ENCODE measurements around the gene CASQ2. TPM values are rescaled to one million over a fixed set of nuclear protein-coding genes. Genes with fewer than 3 reads are reported as not detected.

CASQ2 gene
- total RNA-seq, 2 experiments from 2014 or later = not detected

DNA sequence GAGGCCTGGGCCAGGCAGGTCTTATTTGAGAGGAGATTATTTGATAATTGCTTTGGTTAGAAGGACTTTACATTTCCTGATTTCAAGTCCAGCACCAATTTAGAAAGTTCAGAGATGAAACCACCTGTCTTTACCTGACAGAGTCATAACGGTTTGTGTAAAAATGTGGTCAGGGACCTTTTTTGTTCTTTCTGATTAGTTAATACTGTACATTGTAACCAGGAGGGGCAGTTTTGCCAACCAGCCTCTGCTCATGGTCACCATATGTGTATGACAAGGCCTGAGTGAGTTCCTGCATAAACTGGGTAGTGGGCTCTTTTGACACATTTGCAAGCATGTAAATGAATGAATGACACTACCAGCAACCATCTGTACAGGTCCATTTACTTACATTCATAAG lies 70.9 kb downstream of the CASQ2 start:
- H3K4me3 Mint-ChIP-seq = no peak overlapping the region
- H3K27ac Mint-ChIP-seq = no peak overlapping the region
- DNase-seq = no peak
- CTCF ChIA-PET = no interaction called here
- POLR2A ChIA-PET = no interaction called here
- H3K36me3 Mint-ChIP-seq (ENCODE audit: low read depth) = no peaks in the 10 kb centered on the region
- no peaks in the 10 kb centered on the region for H3K4me1 Mint-ChIP-seq
- no peaks in the 10 kb centered on the region for H3K9me3 Mint-ChIP-seq
- peaks cover 23% of the 10 kb centered on the region for H3K27me3 Mint-ChIP-seq

DNA sequence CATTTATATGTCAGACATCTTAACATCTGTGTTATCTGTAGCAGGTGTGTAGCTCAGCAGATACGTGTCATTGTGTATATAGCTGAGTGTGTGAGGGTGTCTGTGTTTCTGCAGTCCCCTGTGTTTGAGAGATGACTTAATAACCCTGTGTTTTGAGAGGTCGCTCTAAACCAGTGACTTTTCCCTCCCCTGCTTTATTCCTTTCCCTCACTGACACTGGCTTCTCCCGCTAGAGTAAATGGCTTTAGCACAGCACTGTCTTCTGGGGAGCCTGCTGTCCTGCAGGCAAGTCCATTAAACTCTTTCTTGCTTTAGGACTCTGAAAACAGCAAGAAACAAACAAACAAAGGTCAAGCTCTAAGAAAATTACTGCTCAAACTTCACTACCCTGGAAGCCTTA lies 73.7 kb downstream of the CASQ2 start:
- H3K4me3 Mint-ChIP-seq = no peak overlapping the region
- peaks cover 13% of the 10 kb centered on the region for H3K27me3 Mint-ChIP-seq
- no peaks in the 10 kb centered on the region for H3K9me3 Mint-ChIP-seq
- H3K36me3 Mint-ChIP-seq (ENCODE audit: low read depth) = peaks cover 14% of the 10 kb centered on the region
- H3K4me1 Mint-ChIP-seq = no peaks in the 10 kb centered on the region
- DNase-seq = no peak
- ChIA-PET POLR2A (no interaction called here), CTCF (no interaction called here)
- no peak overlapping the region for H3K27ac Mint-ChIP-seq

DNA sequence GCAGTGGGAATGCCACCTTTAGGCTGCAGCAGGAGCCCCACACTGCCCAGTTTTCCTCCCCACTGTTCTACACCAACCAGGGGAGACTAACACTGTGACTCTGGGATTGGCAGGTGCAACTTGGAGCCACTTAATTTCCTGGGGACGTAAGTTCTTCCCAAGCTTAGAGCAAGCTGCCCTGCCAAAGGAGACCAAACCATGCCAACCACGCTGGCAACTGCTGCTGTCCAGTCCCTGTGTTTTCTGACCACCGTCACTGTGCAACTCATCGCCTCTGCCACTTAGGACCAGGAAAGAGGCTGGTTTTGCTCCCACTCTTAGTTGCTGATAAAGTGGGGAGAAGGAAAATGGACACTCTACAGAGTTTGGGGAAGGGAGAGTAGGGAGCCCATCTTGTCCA lies 76.3 kb downstream of the CASQ2 start:
- no peaks in the 10 kb centered on the region for H3K4me1 Mint-ChIP-seq
- DNase-seq = no peak
- H3K27ac Mint-ChIP-seq = no peak overlapping the region
- POLR2A ChIA-PET = no interaction called here
- H3K36me3 Mint-ChIP-seq (ENCODE audit: low read depth) = peaks cover 16% of the 10 kb centered on the region
- no peaks in the 10 kb centered on the region for H3K9me3 Mint-ChIP-seq
- CTCF ChIA-PET = interaction anchor here (0.6 kb wide), 1 partner anchor 15 kb away, joined by 3 read pairs; no protein-coding TSS in a partner anchor
- H3K27me3 Mint-ChIP-seq = no peaks in the 10 kb centered on the region
- H3K4me3 Mint-ChIP-seq = no peak overlapping the region

DNA sequence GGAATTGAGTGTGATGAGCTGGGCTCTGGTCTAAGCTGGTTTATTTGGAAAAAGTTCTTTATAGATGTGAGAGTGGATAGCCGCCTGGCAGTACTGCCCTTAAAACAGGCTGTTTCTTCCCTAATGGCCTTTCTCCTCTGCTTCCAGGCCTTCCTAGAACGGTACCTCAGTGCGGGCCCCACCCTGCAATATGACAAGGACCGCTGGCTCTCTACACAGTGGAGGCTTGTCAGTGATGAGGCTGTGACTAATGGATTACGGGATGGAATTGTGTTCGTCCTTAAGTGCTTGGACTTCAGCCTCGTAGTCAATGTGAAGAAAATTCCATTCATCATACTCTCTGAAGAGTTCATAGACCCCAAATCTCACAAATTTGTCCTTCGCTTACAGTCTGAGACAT lies 77.5 kb downstream of the CASQ2 start:
- Mint-ChIP-seq H3K4me3 (no peak overlapping the region), H3K9me3 (no peaks in the 10 kb centered on the region), H3K27ac (no peak overlapping the region), H3K27me3 (no peaks in the 10 kb centered on the region), H3K36me3 (ENCODE audit: low read depth) (peaks cover 17% of the 10 kb centered on the region), H3K4me1 (no peaks in the 10 kb centered on the region)
- ChIA-PET CTCF (interaction anchor here (0.9 to 1.6 kb wide), 2 partner anchors 15 to 16 kb away, joined by 3 to 4 read pairs; no protein-coding TSS in a partner anchor), POLR2A (no interaction called here)
- no peak for DNase-seq

DNA sequence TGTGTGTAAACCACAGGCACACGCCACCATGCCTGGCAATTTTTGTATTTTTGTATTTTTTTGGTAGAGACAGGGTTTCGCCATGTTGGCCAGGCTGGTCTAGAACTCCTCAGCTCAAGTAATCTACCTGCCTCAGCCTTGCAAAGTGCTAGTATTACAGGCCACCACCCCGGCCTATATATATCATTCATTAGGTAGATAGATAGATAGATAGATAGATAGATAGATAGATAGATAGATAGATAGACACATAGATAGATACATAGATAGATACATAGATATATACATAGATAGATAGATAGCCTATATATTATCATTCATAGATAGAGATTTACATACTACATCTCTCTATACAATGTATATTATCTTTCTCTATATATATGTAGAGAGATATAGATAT lies 80.8 kb downstream of the CASQ2 start:
- H3K4me3 Mint-ChIP-seq = no peak overlapping the region
- H3K27me3 Mint-ChIP-seq = no peaks in the 10 kb centered on the region
- H3K4me1 Mint-ChIP-seq = peaks cover 9% of the 10 kb centered on the region
- ChIA-PET CTCF (interaction anchor here (1.4 kb wide), 1 partner anchor 19 kb away, joined by 4 read pairs; no protein-coding TSS in a partner anchor), POLR2A (no interaction called here)
- no peak overlapping the region for H3K27ac Mint-ChIP-seq
- no peak for DNase-seq
- H3K36me3 Mint-ChIP-seq (ENCODE audit: low read depth) = peaks cover 39% of the 10 kb centered on the region
- H3K9me3 Mint-ChIP-seq = no peaks in the 10 kb centered on the region

DNA sequence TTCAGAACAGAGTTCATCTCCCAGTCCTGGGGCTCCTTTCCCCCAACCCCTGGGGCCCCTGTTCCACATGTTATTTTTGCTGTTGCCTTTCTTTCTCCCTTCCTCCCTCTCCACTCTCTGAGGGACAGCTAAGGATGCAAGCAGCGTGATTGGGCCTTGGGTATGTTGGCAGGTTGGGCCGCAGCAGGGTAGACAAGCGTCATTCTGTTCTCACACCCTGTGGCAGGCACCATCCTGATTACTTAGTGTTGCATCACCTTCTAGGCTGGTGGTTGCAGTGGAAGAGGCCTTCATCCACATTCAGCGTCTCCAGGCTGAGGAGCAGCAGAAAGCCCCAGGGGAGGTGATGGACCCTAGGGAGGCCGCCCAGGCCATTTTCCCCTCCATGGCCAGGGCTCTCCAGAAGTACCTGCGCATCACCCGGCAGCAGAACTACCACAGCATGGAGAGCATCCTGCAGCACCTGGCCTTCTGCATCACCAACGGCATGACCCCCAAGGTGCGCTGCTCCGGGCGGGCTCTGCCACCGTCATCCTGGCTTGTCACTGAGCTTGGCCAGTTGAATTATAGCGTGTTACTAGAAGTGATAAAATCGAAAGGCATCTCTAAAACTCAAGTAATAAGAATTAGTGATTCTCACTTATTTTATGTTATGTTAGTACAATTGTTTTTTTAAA lies 83.3 kb downstream of the CASQ2 start:
- H3K27ac Mint-ChIP-seq = no peak overlapping the region
- H3K4me3 Mint-ChIP-seq = no peak overlapping the region
- ChIA-PET POLR2A (no interaction called here), CTCF (interaction anchor here (1.5 kb wide), 1 partner anchor 21 kb away, joined by 8 read pairs; no protein-coding TSS in a partner anchor)
- H3K36me3 Mint-ChIP-seq (ENCODE audit: low read depth) = peaks cover 32% of the 10 kb centered on the region
- H3K27me3 Mint-ChIP-seq = no peaks in the 10 kb centered on the region
- no peaks in the 10 kb centered on the region for H3K9me3 Mint-ChIP-seq
- no peak for DNase-seq
- peaks cover 13% of the 10 kb centered on the region for H3K4me1 Mint-ChIP-seq

DNA sequence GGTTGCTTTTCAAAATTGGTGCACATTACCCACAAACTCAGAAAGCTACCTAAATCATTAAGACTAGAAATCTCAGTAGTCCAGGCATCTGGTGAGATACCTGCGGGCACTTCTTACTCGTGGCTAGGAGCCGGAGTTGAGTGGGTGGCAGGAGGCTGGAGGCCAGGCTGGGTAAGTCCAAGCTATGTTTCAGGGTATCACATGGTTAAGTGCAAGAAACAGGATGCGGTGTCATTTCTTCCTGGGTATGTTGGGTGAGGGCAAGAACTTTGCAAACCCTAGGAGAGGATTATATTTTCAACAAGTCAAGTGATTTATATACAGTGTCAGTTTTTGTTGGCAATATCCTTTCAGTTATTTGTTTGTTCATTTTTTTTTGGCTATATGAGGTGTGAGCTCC lies 85.7 kb downstream of the CASQ2 start:
- CTCF ChIA-PET = interaction anchor here (0.9 kb wide), 1 partner anchor 24 kb away, joined by 3 read pairs; no protein-coding TSS in a partner anchor
- DNase-seq = no peak
- Mint-ChIP-seq H3K4me1 (peaks cover 13% of the 10 kb centered on the region), H3K27ac (peak overlapping the region; percentile 14), H3K4me3 (no peak overlapping the region), H3K36me3 (ENCODE audit: low read depth) (peaks cover 26% of the 10 kb centered on the region), H3K27me3 (no peaks in the 10 kb centered on the region), H3K9me3 (no peaks in the 10 kb centered on the region)
- POLR2A ChIA-PET = no interaction called here

DNA sequence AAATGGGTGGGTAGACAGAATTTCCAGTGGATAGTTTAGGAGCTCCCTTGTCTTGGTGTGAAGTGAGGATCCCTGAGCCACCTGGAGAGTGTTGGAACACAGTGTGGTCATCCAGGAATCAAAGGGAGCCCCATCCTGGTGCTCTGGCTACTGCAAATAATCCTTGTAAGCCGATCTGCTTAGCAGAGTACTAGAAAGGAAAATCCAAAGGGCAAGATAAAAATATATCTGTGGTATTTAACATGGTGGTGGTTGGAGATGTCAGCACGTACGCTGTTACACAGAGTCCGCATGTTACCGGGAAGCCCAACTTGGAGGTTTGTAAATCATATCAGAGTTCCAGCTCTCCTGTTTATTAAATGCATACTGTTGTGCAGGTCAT lies 87.8 kb downstream of the CASQ2 start:
- Mint-ChIP-seq H3K4me3 (no peak overlapping the region), H3K27me3 (no peaks in the 10 kb centered on the region), H3K9me3 (no peaks in the 10 kb centered on the region), H3K36me3 (ENCODE audit: low read depth) (peaks cover 23% of the 10 kb centered on the region), H3K4me1 (peaks cover 15% of the 10 kb centered on the region), H3K27ac (no peak overlapping the region)
- no peak for DNase-seq
- ChIA-PET POLR2A (no interaction called here), CTCF (no interaction called here)

DNA sequence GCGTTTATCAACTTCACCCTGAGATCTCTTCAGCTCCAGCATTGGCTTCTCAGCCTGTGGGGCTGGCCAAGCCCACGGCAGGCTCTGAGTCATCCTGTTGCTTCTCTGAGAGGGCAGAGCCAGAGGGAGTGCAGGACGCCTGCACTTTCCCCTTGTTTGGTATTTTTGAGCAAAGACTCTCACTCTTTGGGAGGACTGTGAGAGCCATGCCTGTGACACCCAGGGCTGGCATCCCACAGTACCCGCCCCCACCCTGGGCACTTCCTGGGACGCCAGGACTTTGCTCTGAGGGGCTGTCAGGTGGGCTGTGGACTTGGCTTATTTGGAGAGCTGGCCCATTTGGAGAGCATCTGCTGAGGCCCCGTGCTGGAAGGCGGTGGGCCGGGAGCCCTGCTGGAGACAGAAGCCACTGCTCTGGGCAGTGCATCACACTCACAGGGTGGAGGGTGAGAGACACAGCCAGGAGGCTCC lies 89.3 kb downstream of the CASQ2 start:
- Mint-ChIP-seq H3K9me3 (no peaks in the 10 kb centered on the region), H3K4me1 (peaks cover 15% of the 10 kb centered on the region), H3K27ac (no peak overlapping the region), H3K4me3 (no peak overlapping the region), H3K36me3 (ENCODE audit: low read depth) (peaks cover 15% of the 10 kb centered on the region), H3K27me3 (no peaks in the 10 kb centered on the region)
- no peak for DNase-seq
- POLR2A ChIA-PET = no interaction called here
- CTCF ChIA-PET = no interaction called here

DNA sequence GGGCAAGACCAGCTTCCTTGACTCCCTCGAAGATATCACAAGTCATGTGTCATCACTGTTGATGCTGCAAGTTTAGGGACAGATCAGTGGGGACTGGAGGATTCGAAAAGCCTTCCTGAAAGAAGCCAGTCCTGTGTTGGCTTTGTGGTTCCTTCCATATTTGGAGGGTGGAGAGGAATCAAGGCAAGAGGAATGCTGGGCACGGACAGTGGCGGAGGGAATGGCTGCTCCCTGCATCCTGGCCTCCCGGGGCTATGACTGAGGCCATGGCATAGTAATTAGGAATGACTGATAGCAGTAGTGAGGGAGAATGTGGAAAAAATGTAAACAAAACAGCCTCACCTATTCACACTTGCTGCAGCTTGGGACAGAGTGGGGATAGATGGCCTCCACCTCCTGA lies 90.4 kb downstream of the CASQ2 start:
- Mint-ChIP-seq H3K4me1 (peaks cover 10% of the 10 kb centered on the region), H3K27ac (no peak overlapping the region), H3K4me3 (no peak overlapping the region), H3K9me3 (no peaks in the 10 kb centered on the region), H3K36me3 (ENCODE audit: low read depth) (peaks cover 7% of the 10 kb centered on the region), H3K27me3 (no peaks in the 10 kb centered on the region)
- no peak for DNase-seq
- ChIA-PET CTCF (interaction anchor here (1.0 kb wide), 1 partner anchor 25 kb away, joined by 4 read pairs; no protein-coding TSS in a partner anchor), POLR2A (no interaction called here)

DNA sequence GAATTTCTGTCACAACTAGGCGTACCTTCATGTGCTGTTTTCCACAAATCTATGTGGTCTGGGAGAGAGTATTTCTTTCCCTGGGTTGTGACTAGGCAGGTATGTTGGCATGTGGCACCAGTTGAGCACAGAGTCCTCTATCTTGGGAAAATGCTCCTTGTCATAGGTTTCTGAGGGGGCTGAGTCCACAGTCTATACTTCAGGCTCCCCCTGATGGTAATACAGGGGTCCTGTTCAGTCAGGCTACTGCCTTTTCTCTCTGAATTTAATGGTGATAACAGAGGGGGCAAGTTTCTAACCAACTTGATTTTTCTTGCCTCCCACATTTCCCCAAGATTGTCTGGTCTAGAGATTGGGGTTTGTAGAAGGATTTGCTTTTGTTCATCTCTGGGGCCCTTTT lies 90.9 kb downstream of the CASQ2 start:
- Mint-ChIP-seq H3K27me3 (no peaks in the 10 kb centered on the region), H3K4me1 (peaks cover 4% of the 10 kb centered on the region), H3K27ac (no peak overlapping the region), H3K4me3 (no peak overlapping the region), H3K9me3 (no peaks in the 10 kb centered on the region), H3K36me3 (ENCODE audit: low read depth) (peaks cover 4% of the 10 kb centered on the region)
- no peak for DNase-seq
- CTCF ChIA-PET = no interaction called here
- POLR2A ChIA-PET = no interaction called here

DNA sequence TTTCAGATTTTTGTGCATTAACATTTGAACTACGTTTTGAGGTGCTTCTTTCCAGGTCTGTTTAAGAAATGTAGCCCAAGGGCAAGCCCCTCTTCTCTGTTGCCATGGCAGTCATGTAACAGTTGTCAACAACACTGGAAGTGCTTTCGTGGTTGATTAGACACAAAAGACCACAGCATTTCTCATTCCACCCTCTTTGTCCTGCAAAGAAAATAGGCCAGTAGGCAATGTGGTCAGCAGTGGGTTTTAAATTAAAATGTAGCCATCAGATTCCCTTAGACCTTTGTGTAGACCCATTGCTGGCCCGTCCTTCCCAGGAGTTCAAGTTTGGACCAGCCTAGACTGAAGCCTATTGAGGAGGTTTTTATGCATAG lies 91.3 kb downstream of the CASQ2 start:
- no peak for DNase-seq
- no peaks in the 10 kb centered on the region for H3K27me3 Mint-ChIP-seq
- ChIA-PET POLR2A (no interaction called here), CTCF (no interaction called here)
- H3K9me3 Mint-ChIP-seq = no peaks in the 10 kb centered on the region
- H3K27ac Mint-ChIP-seq = no peak overlapping the region
- H3K4me1 Mint-ChIP-seq = peaks cover 2% of the 10 kb centered on the region
- peaks cover 2% of the 10 kb centered on the region for H3K36me3 Mint-ChIP-seq (ENCODE audit: low read depth)
- H3K4me3 Mint-ChIP-seq = no peak overlapping the region

DNA sequence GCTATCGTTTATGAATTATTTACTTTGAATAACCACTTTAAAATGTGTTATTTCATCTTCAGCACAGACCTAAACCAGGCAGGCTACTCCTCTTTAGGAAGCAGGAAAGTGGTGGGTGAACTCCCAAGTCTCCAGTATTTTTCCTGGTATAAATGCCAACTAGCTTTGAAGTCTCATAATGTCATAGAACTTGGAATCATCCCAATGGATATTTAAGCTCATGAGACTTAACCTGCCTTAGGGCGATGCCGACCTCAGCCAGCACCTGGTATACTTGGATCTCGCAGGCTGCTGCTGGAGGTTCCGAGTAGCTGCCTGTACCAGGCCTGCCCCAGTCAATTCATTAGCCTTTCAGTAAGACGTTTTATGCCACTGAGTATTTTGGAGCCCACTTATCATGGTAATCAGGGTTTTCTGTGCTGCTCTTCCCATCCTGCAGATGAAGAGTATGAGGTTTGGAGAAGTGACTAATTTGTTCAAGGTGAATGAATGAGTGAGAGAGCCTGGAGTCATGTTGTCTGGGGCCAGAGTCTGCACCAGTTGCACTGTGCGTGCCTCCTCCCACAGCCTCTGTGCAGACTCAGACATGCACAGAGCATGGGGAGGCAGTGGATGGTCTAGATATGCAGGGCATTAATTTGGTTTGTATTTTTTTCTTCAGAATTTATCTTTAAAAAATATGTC lies 91.9 kb downstream of the CASQ2 start:
- DNase-seq = no peak
- Mint-ChIP-seq H3K4me1 (peaks cover 2% of the 10 kb centered on the region), H3K36me3 (ENCODE audit: low read depth) (peaks cover 2% of the 10 kb centered on the region), H3K27ac (no peak overlapping the region), H3K4me3 (no peak overlapping the region), H3K9me3 (no peaks in the 10 kb centered on the region), H3K27me3 (no peaks in the 10 kb centered on the region)
- CTCF ChIA-PET = no interaction called here
- POLR2A ChIA-PET = no interaction called here

Measured in activated CD4-positive, alpha-beta memory T cell treated with anti-CD3 and anti-CD28 coated beads, Interleukin-2, amount 10 ng/mL, durations not matched to agents 7 days and 5 days (primary cell).